ENCODE data around the gene CACNA2D3. TPM values are rescaled to one million over a fixed set of nuclear protein-coding genes. Genes with fewer than 3 reads are reported as not detected.

Gene CACNA2D3
- polyA plus RNA-seq, 1 donor, result 0.97 TPM

DNA sequence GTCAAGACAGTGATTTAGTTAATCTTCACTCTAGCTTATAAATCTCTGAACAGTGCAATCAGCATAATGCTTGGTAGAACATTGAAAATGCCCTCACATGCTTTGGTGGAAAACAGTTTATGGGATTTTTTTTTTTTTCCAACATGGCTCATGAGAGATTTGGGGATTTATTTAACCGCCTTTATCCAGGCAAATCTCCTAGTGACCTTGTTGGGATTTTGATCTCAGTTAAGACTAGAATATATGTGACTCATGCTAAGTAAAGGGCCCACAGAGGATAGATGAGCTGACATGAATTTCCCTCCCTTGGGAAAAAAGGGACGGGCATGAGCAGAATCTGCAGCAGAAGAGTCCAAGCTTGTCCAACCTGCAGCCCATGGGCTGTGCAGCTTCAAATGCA lies 786.8 kb downstream of the CACNA2D3 start:
- H3K27ac ChIP-seq (ENCODE audit: low read length), result no peak overlapping the region
- no peaks in the 10 kb centered on the region for H3K4me1 ChIP-seq (ENCODE audit: control insufficient read depth, insufficient read depth, low read length)
- no peak for DNase-seq
- no CpG with 5 or more reads among the region's 2 CpGs for WGBS (ENCODE audit: insufficient coverage, low lambda C conversion rate)
- H3K4me3 ChIP-seq (ENCODE audit: low read length), result no peak overlapping the region
- H3K27me3 ChIP-seq (ENCODE audit: control insufficient read depth, insufficient read depth, low read length), result no peaks in the 10 kb centered on the region
- H3K36me3 ChIP-seq (ENCODE audit: control insufficient read depth, insufficient read depth, low read length), result no peaks in the 10 kb centered on the region
- H3K9me3 ChIP-seq (ENCODE audit: control insufficient read depth, low read depth, low read length), result no peaks in the 10 kb centered on the region

DNA sequence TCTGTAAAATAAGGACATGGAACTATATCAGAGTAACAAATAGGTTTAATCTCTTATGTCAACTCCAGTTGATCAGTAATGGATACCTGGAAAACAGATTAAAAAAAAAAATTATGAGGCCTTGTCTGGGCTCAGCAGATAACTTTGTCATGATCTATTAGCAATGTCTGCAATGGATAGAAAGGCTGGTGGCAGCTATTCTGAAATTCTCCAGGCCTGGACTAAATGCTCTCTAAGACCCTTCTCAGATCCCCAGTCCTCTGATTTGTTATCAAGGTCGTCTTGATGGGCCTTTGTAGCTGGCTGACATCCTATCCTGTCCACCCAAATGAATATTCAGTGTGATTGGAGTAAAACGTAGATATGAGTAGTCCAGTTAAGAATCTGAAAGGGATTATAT lies 791.8 kb downstream of the CACNA2D3 start:
- 67% methylated on average over 2 of the region's 2 CpGs for WGBS (ENCODE audit: insufficient coverage, low lambda C conversion rate)

DNA sequence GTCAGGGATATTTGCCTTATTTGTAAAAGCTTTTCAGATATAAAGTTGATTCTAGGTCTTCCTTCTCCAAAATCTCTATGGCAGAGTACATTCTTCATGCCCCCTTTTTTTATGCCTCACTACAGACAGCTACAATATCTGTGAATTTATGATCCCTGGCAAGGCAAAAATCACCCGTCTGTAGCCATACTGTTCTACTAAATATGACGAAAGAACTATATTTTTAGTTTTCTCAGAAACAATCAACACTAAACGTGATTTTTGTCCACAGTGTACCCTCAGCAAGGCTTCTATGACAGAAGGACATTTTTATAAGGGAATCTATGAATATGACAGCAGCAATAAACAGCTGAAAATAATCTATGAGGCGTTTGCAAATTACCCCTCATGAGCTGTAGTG lies 792.8 kb downstream of the CACNA2D3 start:
- Histone ChIP-seq H3K27me3 (ENCODE audit: control insufficient read depth, insufficient read depth, low read length) (no peaks in the 10 kb centered on the region), H3K27ac (ENCODE audit: low read length) (no peak overlapping the region), H3K9me3 (ENCODE audit: control insufficient read depth, low read depth, low read length) (no peaks in the 10 kb centered on the region), H3K4me1 (ENCODE audit: control insufficient read depth, insufficient read depth, low read length) (no peaks in the 10 kb centered on the region), H3K36me3 (ENCODE audit: control insufficient read depth, insufficient read depth, low read length) (no peaks in the 10 kb centered on the region), H3K4me3 (ENCODE audit: low read length) (no peak overlapping the region)
- no peak for DNase-seq
- 28% methylated on average over 2 of the region's 4 CpGs for WGBS (ENCODE audit: insufficient coverage, low lambda C conversion rate)

More for the DNA sequence above, 791.8 kb downstream of the CACNA2D3 start:
- Histone ChIP-seq H3K9me3 (ENCODE audit: control insufficient read depth, low read depth, low read length) (no peaks in the 10 kb centered on the region), H3K27me3 (ENCODE audit: control insufficient read depth, insufficient read depth, low read length) (no peaks in the 10 kb centered on the region), H3K27ac (ENCODE audit: low read length) (no peak overlapping the region), H3K4me1 (ENCODE audit: control insufficient read depth, insufficient read depth, low read length) (no peaks in the 10 kb centered on the region), H3K4me3 (ENCODE audit: low read length) (no peak overlapping the region), H3K36me3 (ENCODE audit: control insufficient read depth, insufficient read depth, low read length) (no peaks in the 10 kb centered on the region)
- DNase-seq, result no peak

DNA sequence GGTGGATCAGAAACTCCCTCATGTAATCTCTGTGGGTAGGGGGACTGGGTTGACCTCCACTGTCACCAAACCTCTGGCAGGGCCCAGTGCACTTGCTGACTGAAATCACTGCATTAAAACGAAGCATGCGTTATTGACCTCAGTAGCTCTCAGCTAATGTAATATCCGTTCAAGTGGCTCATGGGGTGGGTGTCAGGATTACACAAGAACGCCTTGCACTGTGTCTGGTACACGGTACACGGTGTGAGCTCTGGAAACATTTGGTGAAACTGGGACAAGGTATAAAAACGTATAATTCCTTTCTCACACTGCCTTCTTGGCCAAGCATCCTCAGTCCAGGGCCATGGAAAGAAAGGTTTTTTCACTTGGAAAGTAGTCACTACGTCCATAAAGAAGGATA lies 793.6 kb downstream of the CACNA2D3 start:
- no peak overlapping the region for H3K4me3 ChIP-seq (ENCODE audit: low read length)
- WGBS (ENCODE audit: insufficient coverage, low lambda C conversion rate), result no CpG with 5 or more reads among the region's 8 CpGs
- H3K36me3 ChIP-seq (ENCODE audit: control insufficient read depth, insufficient read depth, low read length), result no peaks in the 10 kb centered on the region
- H3K4me1 ChIP-seq (ENCODE audit: control insufficient read depth, insufficient read depth, low read length), result no peaks in the 10 kb centered on the region
- H3K27ac ChIP-seq (ENCODE audit: low read length), result no peak overlapping the region
- no peaks in the 10 kb centered on the region for H3K27me3 ChIP-seq (ENCODE audit: control insufficient read depth, insufficient read depth, low read length)
- no peaks in the 10 kb centered on the region for H3K9me3 ChIP-seq (ENCODE audit: control insufficient read depth, low read depth, low read length)
- DNase-seq, result no peak

DNA sequence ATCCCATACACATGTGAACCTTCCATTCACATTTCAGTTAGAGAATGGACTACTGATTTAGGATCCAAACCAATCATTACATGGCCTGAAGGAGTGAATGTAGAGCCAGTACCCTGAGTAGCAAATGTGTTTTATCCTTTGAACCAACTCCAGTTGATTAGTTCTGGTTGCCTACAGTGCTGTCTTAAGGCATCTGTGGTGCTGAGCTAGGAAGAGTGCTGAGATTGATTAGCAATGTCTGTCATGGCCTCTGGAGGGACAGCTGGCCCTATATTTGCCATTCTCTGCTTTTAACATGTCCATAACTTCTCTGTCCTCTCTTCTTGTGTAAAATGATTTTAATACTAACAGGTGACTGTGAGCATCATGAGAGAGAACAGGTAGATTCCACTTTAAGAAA lies 794.4 kb downstream of the CACNA2D3 start:
- Histone ChIP-seq H3K36me3 (ENCODE audit: control insufficient read depth, insufficient read depth, low read length) (no peaks in the 10 kb centered on the region), H3K27ac (ENCODE audit: low read length) (no peak overlapping the region), H3K9me3 (ENCODE audit: control insufficient read depth, low read depth, low read length) (no peaks in the 10 kb centered on the region), H3K27me3 (ENCODE audit: control insufficient read depth, insufficient read depth, low read length) (no peaks in the 10 kb centered on the region), H3K4me3 (ENCODE audit: low read length) (no peak overlapping the region), H3K4me1 (ENCODE audit: control insufficient read depth, insufficient read depth, low read length) (no peaks in the 10 kb centered on the region)
- no peak for DNase-seq

DNA sequence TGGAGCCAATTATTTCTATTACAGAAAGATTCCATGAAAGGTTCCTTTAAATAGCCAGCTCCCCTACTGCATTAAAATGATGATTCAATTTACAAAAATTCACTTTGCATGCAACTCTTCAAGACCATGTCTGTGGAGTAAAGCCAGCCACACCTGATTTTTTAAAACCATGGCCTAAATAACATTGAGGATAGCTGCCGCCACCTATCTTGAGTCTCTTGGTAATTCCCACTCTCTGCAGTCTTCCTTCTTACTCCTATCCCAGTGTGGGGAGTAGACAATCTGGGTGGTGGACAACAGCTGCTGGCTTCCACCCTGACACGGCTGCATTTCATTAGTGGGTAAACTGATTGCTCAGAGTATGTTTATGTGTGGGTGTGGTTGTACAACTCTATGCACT lies 794.8 kb downstream of the CACNA2D3 start:
- H3K4me1 ChIP-seq (ENCODE audit: control insufficient read depth, insufficient read depth, low read length), result no peaks in the 10 kb centered on the region
- no CpG with 5 or more reads among the region's 2 CpGs for WGBS (ENCODE audit: insufficient coverage, low lambda C conversion rate)
- H3K27me3 ChIP-seq (ENCODE audit: control insufficient read depth, insufficient read depth, low read length), result no peaks in the 10 kb centered on the region
- no peaks in the 10 kb centered on the region for H3K9me3 ChIP-seq (ENCODE audit: control insufficient read depth, low read depth, low read length)
- DNase-seq, result no peak
- no peak overlapping the region for H3K4me3 ChIP-seq (ENCODE audit: low read length)
- H3K27ac ChIP-seq (ENCODE audit: low read length), result no peak overlapping the region
- H3K36me3 ChIP-seq (ENCODE audit: control insufficient read depth, insufficient read depth, low read length), result no peaks in the 10 kb centered on the region

DNA sequence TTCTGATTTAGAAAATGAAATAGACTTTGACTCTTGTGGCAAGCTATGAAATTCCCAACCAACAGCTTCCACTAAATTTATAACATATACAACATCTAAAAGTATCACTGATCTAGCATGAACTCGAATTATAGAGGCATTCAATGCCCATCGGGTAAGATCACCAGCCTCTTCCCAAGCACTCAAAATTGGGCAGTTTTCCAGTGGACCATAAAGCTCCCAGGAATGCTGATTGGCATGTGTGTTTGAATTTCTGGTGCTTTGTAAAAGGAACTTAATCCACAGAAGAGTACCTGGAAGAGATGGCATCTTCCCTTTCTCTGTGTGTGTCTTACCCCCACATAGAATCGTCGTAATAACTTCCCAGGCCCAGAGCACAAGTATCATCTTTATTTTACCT lies 795.5 kb downstream of the CACNA2D3 start:
- Histone ChIP-seq H3K4me3 (ENCODE audit: low read length) (no peak overlapping the region), H3K4me1 (ENCODE audit: control insufficient read depth, insufficient read depth, low read length) (no peaks in the 10 kb centered on the region), H3K27me3 (ENCODE audit: control insufficient read depth, insufficient read depth, low read length) (no peaks in the 10 kb centered on the region), H3K36me3 (ENCODE audit: control insufficient read depth, insufficient read depth, low read length) (no peaks in the 10 kb centered on the region), H3K27ac (ENCODE audit: low read length) (no peak overlapping the region), H3K9me3 (ENCODE audit: control insufficient read depth, low read depth, low read length) (no peaks in the 10 kb centered on the region)
- 100% methylated on average over 2 of the region's 4 CpGs for WGBS (ENCODE audit: insufficient coverage, low lambda C conversion rate)
- no peak for DNase-seq

DNA sequence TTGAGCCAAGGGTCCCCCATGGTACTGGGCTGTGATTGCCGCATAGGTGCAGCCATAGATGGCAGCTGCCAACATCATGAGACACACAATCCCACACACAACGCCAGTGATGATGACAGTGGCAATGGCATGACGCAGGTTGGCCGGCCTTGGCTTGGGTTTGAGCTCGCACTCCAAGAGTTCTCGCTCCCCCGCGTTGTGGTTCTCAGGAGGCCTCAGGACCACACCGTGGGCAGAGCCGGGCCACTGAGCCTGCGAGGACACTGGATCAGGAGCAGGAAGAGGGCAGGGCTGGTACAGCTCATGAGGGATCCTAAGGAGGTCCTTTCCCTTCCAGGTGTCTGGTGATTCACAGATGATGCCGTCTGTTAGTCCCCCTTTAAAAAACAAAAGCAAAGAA lies 796.2 kb downstream of the CACNA2D3 start:
- H3K27ac ChIP-seq (ENCODE audit: low read length), result no peak overlapping the region
- H3K36me3 ChIP-seq (ENCODE audit: control insufficient read depth, insufficient read depth, low read length), result no peaks in the 10 kb centered on the region
- no peaks in the 10 kb centered on the region for H3K27me3 ChIP-seq (ENCODE audit: control insufficient read depth, insufficient read depth, low read length)
- DNase-seq, result no peak
- no peaks in the 10 kb centered on the region for H3K4me1 ChIP-seq (ENCODE audit: control insufficient read depth, insufficient read depth, low read length)
- no peak overlapping the region for H3K4me3 ChIP-seq (ENCODE audit: low read length)
- H3K9me3 ChIP-seq (ENCODE audit: control insufficient read depth, low read depth, low read length), result no peaks in the 10 kb centered on the region
- WGBS (ENCODE audit: insufficient coverage, low lambda C conversion rate), result no CpG with 5 or more reads among the region's 12 CpGs

DNA sequence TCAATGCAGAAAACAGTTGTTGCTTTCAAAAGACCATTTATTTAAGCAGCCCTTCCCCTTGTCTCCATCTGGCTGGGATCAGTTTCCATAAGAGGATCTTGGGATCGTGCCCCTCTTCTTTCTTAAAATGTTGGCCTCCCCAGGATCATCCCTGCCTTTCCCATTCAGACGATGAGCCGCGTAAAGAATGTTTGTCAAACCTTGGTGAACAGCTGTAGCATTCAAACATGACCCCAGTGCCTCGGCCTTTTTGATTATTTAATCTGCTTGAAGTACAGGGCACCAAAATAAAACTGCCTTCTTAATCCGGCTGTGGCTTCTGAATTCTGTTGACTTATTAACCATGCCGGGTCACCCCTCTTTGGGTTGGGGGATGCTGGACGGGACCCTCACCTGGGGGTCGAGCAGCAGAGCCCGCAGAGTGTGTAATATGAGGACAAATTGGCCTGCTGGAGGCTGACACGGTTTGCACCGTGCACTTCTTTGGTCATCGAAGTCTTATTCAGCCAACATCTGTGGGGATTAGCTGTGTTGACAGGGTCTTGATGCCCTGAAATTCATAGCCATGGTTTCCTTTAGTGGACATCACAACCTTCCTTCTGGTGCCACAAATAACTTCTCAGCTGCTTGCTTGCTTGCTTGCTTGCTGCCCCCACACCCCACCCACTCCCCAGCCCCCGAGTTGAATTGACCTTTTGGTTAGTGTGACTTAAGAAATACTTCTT lies 805.9 kb downstream of the CACNA2D3 start, which contains the start of gene LRTM1:
LRTM1 (minus strand) TSS at position 14 of the 725 bp plus-strand sequence. CDS start 148 bp downstream, outside the sequence.
- no peaks in the 10 kb centered on the region for H3K4me1 ChIP-seq (ENCODE audit: control insufficient read depth, insufficient read depth, low read length)
- 83% methylated on average over 1 of the region's 14 CpGs for WGBS (ENCODE audit: insufficient coverage, low lambda C conversion rate)
- no peak for DNase-seq

DNA sequence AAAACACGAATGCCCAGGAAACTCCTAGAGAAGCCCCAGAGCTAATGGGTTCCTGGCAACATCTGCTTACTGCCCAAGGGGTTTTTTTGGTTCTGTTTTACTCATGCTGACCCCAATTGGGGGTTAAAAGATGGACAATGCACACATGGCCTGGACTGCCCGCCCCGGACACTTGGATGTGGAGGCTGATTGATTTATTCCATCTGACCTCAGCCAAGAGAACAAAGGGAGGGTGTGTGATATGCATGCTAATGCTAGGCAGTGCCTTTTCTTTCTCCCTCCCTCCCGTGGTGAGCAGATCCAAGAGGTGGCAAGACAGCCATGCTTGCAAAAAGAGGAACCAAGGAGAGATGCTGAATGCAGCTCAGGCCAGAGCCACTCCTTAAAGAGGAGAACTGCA lies 808.8 kb downstream of the CACNA2D3 start:
- WGBS (ENCODE audit: insufficient coverage, low lambda C conversion rate), result no CpG with 5 or more reads among the region's 4 CpGs
- no peak for DNase-seq
- H3K27ac ChIP-seq (ENCODE audit: low read length), result no peak overlapping the region
- no peaks in the 10 kb centered on the region for H3K4me1 ChIP-seq (ENCODE audit: control insufficient read depth, insufficient read depth, low read length)
- no peaks in the 10 kb centered on the region for H3K9me3 ChIP-seq (ENCODE audit: control insufficient read depth, low read depth, low read length)
- H3K36me3 ChIP-seq (ENCODE audit: control insufficient read depth, insufficient read depth, low read length), result no peaks in the 10 kb centered on the region
- H3K27me3 ChIP-seq (ENCODE audit: control insufficient read depth, insufficient read depth, low read length), result peaks cover 7% of the 10 kb centered on the region
- H3K4me3 ChIP-seq (ENCODE audit: low read length), result no peak overlapping the region

More for the DNA sequence above, 805.9 kb downstream of the CACNA2D3 start, which contains the start of gene LRTM1:
- no peak within 1 kb of the TSS for H3K27ac ChIP-seq (ENCODE audit: low read length)
- no peak within 1 kb of the TSS for H3K4me3 ChIP-seq (ENCODE audit: low read length)
- H3K27me3 ChIP-seq (ENCODE audit: control insufficient read depth, insufficient read depth, low read length), result peaks cover 7% of the 10 kb centered on the region
- no peaks in the 10 kb centered on the region for H3K9me3 ChIP-seq (ENCODE audit: control insufficient read depth, low read depth, low read length)
- H3K36me3 ChIP-seq (ENCODE audit: control insufficient read depth, insufficient read depth, low read length), result no peaks in the 10 kb centered on the region

DNA sequence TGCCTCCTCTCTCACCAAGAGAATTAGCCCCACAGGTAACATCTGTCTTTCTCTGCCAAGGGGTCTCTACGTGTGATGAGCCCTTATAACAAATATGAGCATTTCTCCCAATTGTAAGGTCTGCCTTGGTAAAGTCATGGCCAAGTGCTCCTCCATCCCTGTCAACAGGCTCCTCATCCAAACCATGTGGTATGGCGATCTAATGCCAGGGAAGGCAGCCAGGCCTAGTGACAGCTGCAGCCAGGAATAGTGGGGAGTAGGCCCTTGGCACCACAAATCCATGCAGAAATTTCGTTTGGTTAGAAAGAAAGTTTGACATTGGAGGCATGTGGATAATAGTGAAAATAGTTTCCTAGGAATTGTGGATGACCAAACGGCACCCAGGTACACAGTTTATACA lies 810.3 kb downstream of the CACNA2D3 start:
- Histone ChIP-seq H3K4me1 (ENCODE audit: control insufficient read depth, insufficient read depth, low read length) (no peaks in the 10 kb centered on the region), H3K4me3 (ENCODE audit: low read length) (no peak overlapping the region), H3K36me3 (ENCODE audit: control insufficient read depth, insufficient read depth, low read length) (no peaks in the 10 kb centered on the region), H3K27ac (ENCODE audit: low read length) (no peak overlapping the region), H3K27me3 (ENCODE audit: control insufficient read depth, insufficient read depth, low read length) (peaks cover 5% of the 10 kb centered on the region), H3K9me3 (ENCODE audit: control insufficient read depth, low read depth, low read length) (no peaks in the 10 kb centered on the region)
- WGBS (ENCODE audit: insufficient coverage, low lambda C conversion rate), result 80% methylated on average over 1 of the region's 4 CpGs
- DNase-seq, result no peak
